Caco-2 (cell line): ENCODE results near the gene RPRD1A. TPM values are rescaled to one million over a fixed set of nuclear protein-coding genes. Genes with fewer than 3 reads are reported as not detected.
A peak's percentile ranks its signal among the peaks of the same experiment; 100 is the strongest.
"Not testable (repeated sequence)": the region's sequence is repeated elsewhere in the genome, so short reads cannot be mapped to it uniquely, and the experiment has no call there.

ENCODE experiments used
- BruUV-seq: library from RNA; stranded (reverse); fragments of 400-500 nt; replicated peaks from 2 replicates; lab custom pipeline; 2021; lab: Mats Ljungman, UMichigan
- CTCF ChIA-PET: fragments of 300-600 bp; sonication (Branson Sonifier 250); formaldehyde crosslinking; loops from one replicate; lab custom pipeline; 2022; ENCODE audit warnings: antibody characterized with exemption; lab: Charles Lee
- POLR2A ChIA-PET: fragments of 300-600 bp; sonication (Branson Sonifier 250); formaldehyde crosslinking; loops from one replicate; lab custom pipeline; 2022; ENCODE audit warnings: antibody characterized with exemption; lab: Charles Lee
- DNase-seq, 2 experiments: peaks; one replicate each; pipeline versions ENCODE4 v3.0.0 to v3.0.0-alpha.2; 2020 to 2022
- H3K27me3 ChIP-seq: replicated peaks from 2 replicates; pipeline ENCODE4 v1.6.0; 2011; ENCODE audit warnings: low read length; ENCODE audit not compliant: control insufficient read depth, insufficient read depth
- H3K36me3 ChIP-seq: 2 replicates; pipeline ENCODE4 v1.5.1; 2011; ENCODE audit warnings: low read length; ENCODE audit not compliant: control insufficient read depth, insufficient read depth
- H3K4me1 ChIP-seq: fragments of 250-450 bp; sonication (Bioruptor Pico); 2 replicates; pipeline ENCODE4 v1.5.1; 2020; ENCODE audit warnings: mild to moderate bottlenecking
- H3K4me3 ChIP-seq: 2 replicates; pipeline ENCODE4 v1.5.1; 2011; ENCODE audit warnings: low read depth, mild to moderate bottlenecking, control low read depth, low read length
- H3K9me3 ChIP-seq: fragments of 250-450 bp; sonication (Bioruptor Pico); 2 replicates; pipeline ENCODE4 v1.5.1; 2020; ENCODE audit warnings: mild to moderate bottlenecking, moderate library complexity
- H3K27ac Mint-ChIP-seq: one replicate; pipeline ENCODE4 v1.8.0; 2022; ENCODE audit warnings: mixed read lengths; ENCODE audit not compliant: unreplicated experiment
- H3K27me3 Mint-ChIP-seq: one replicate; pipeline ENCODE4 v1.8.0; 2022; ENCODE audit warnings: mixed read lengths; ENCODE audit not compliant: insufficient read depth, unreplicated experiment
- H3K36me3 Mint-ChIP-seq: one replicate; pipeline ENCODE4 v1.8.0; 2022; ENCODE audit warnings: mild to moderate bottlenecking, mixed read lengths; ENCODE audit not compliant: insufficient read depth, unreplicated experiment
- H3K4me1 Mint-ChIP-seq: one replicate; pipeline ENCODE4 v1.8.0; 2022; ENCODE audit warnings: low read depth, mixed read lengths; ENCODE audit not compliant: unreplicated experiment
- H3K4me3 Mint-ChIP-seq: one replicate; pipeline ENCODE4 v1.8.0; 2022; ENCODE audit warnings: mild to moderate bottlenecking, moderate library complexity, mixed read lengths; ENCODE audit not compliant: unreplicated experiment
- H3K9me3 Mint-ChIP-seq: one replicate; pipeline ENCODE4 v1.8.0; 2022; ENCODE audit warnings: mixed read lengths; ENCODE audit not compliant: unreplicated experiment
- CTCF ChIP-seq, 2 experiments: fragments of 200-600 bp in 1 of 2; IDR thresholded peaks; 1 replicate in 1 of 2; 2 replicates in 1 of 2; pipeline versions ENCODE4 v1.5.1 to v1.8.0; 2011 to 2022; ENCODE audit warnings: antibody characterized with exemption in 1 of 2, control low read depth in 1 of 2, inconsistent platforms in 1 of 2, low read depth in 1 of 2, low read length in 1 of 2, mild to moderate bottlenecking in 1 of 2, moderate library complexity in 1 of 2; ENCODE audit not compliant: insufficient read depth in 1 of 2, severe bottlenecking in 1 of 2, unreplicated experiment in 1 of 2
- intact Hi-C: fragments of 100-400 bp; cut with micrococcal nuclease; formaldehyde crosslinking; loops from one replicate; pipeline ENCODE4 v1.10.0; 2022; ENCODE audit not compliant: unreplicated experiment
- total RNA-seq: library from RNA; stranded (reverse); gene quantifications from 2 replicates; pipeline ENCODE4 v1.2.3, GENCODE V29; 2022

Gene RPRD1A
- total RNA-seq, 1 experiment from 2014 or later = 18.9 TPM

- no peaks in the 10 kb centered on the region for H3K4me1 Mint-ChIP-seq
- no peak overlapping the region for H3K4me3 Mint-ChIP-seq
- intact Hi-C loops = no loop called here
- POLR2A ChIA-PET = no interaction called here
- H3K36me3 ChIP-seq = no peaks in the 10 kb centered on the region
- H3K27me3 Mint-ChIP-seq = no peaks in the 10 kb centered on the region
- H3K9me3 Mint-ChIP-seq = no peaks in the 10 kb centered on the region
- H3K4me3 ChIP-seq = no peak overlapping the region
- H3K9me3 ChIP-seq = no peaks in the 10 kb centered on the region
- BruUV-seq = no TSS peak
- CTCF ChIA-PET = interaction anchor here (0.7 kb wide), 1 partner anchor 46 kb away, joined by 6 read pairs; no protein-coding TSS in a partner anchor
- H3K27me3 ChIP-seq = no peaks in the 10 kb centered on the region
- TF ChIP-seq CTCF (IDR thresholded peaks at IDR 0.05; ENCODE audit: insufficient read depth in 1 of 2, low read depth in 1 of 2, low read length in 1 of 2, severe bottlenecking in 1 of 2, unreplicated experiment in 1 of 2) = no peak
- no peak overlapping the region for H3K27ac Mint-ChIP-seq
- no peak for DNase-seq
- H3K4me1 ChIP-seq = no peaks in the 10 kb centered on the region
- no peaks in the 10 kb centered on the region for H3K36me3 Mint-ChIP-seq
These were observed 7.1 kb upstream of the RPRD1A start for GRCh38 chr18:36074435-36074834.

- no peak for DNase-seq
- H3K4me1 Mint-ChIP-seq = no peaks in the 10 kb centered on the region
- CTCF ChIA-PET = no interaction called here
- POLR2A ChIA-PET = no interaction called here
- Histone ChIP-seq H3K36me3 (no peaks in the 10 kb centered on the region), H3K27me3 (no peaks in the 10 kb centered on the region), H3K4me1 (no peaks in the 10 kb centered on the region), H3K9me3 (no peaks in the 10 kb centered on the region), H3K4me3 (no peak overlapping the region)
- intact Hi-C loops = no loop called here
- no TSS peak for BruUV-seq
- no peaks in the 10 kb centered on the region for H3K9me3 Mint-ChIP-seq
- no peak overlapping the region for H3K4me3 Mint-ChIP-seq
- no peaks in the 10 kb centered on the region for H3K36me3 Mint-ChIP-seq
- no peaks in the 10 kb centered on the region for H3K27me3 Mint-ChIP-seq
- TF ChIP-seq CTCF (IDR thresholded peaks at IDR 0.05; ENCODE audit: insufficient read depth in 1 of 2, low read depth in 1 of 2, low read length in 1 of 2, severe bottlenecking in 1 of 2, unreplicated experiment in 1 of 2) = no peak
- no peak overlapping the region for H3K27ac Mint-ChIP-seq
These were observed 6.3 kb upstream of the RPRD1A start for GRCh38 chr18:36073676-36074075.

GRCh38 chr18:36072406-36072805, 5.0 kb upstream of the RPRD1A start:
- intact Hi-C loops = not testable (repeated sequence)

GRCh38 chr18:36066686-36067054, 689 bp downstream of the RPRD1A start:
- peak overlapping the region; percentile 79 for H3K27ac Mint-ChIP-seq
- DNase-seq = no peak

More at GRCh38 chr18:36072406-36072805, 5.0 kb upstream of the RPRD1A start:
- POLR2A ChIA-PET, H3K27ac Mint-ChIP-seq, H3K4me1 ChIP-seq, BruUV-seq, H3K9me3 ChIP-seq, H3K9me3 Mint-ChIP-seq, H3K36me3 ChIP-seq, H3K36me3 Mint-ChIP-seq, H3K4me3 Mint-ChIP-seq, H3K4me3 ChIP-seq, H3K27me3 ChIP-seq, H3K27me3 Mint-ChIP-seq, DNase-seq, H3K4me1 Mint-ChIP-seq, CTCF ChIA-PET: not testable (repeated sequence)

More at GRCh38 chr18:36066686-36067054, 689 bp downstream of the RPRD1A start:
- Histone ChIP-seq H3K36me3 (no peaks in the 10 kb centered on the region), H3K4me3 (peak overlapping the region; percentile 58), H3K27me3 (no peaks in the 10 kb centered on the region), H3K9me3 (no peaks in the 10 kb centered on the region), H3K4me1 (no peaks in the 10 kb centered on the region)
- H3K4me1 Mint-ChIP-seq = no peaks in the 10 kb centered on the region
- no peaks in the 10 kb centered on the region for H3K27me3 Mint-ChIP-seq
- POLR2A ChIA-PET = interaction anchor here (0.5 kb wide), 1 partner anchor 249 kb away, joined by 6 read pairs; no protein-coding TSS in a partner anchor
- H3K36me3 Mint-ChIP-seq = peaks cover 6% of the 10 kb centered on the region
- no TSS peak for BruUV-seq
- H3K9me3 Mint-ChIP-seq = no peaks in the 10 kb centered on the region
- CTCF ChIA-PET = no interaction called here
- no peak for TF ChIP-seq CTCF (IDR thresholded peaks at IDR 0.05; ENCODE audit: insufficient read depth in 1 of 2, low read depth in 1 of 2, low read length in 1 of 2, severe bottlenecking in 1 of 2, unreplicated experiment in 1 of 2)
- H3K4me3 Mint-ChIP-seq = peak overlapping the region; percentile 85
- intact Hi-C loops = loop anchor here (5.0 to 10.0 kb wide), 2 partner anchors 52 to 94 kb away; partner anchors contain the start of gene RMP24
